Stomach smooth muscle (tissue), 2 donors: ENCODE data around the gene IL24.

Experiments used
- H3K27ac ChIP-seq: one replicate; pipeline ENCODE4 v1.7.0; 2013; ENCODE audit warnings: mild to moderate bottlenecking, low read length, inconsistent platforms
- H3K27me3 ChIP-seq, 2 donors: one replicate each; pipeline ENCODE4 v1.7.0; 2013; ENCODE audit warnings: low read length in 2 of 2; ENCODE audit not compliant: insufficient read depth in 2 of 2, control insufficient read depth in 1 of 2
- H3K36me3 ChIP-seq, 2 donors: one replicate each; pipeline ENCODE4 v1.7.0; 2013; ENCODE audit warnings: low read length in 2 of 2; ENCODE audit not compliant: control insufficient read depth in 2 of 2, insufficient read depth in 2 of 2
- H3K4me1 ChIP-seq: one replicate; pipeline ENCODE4 v1.7.0; 2013; ENCODE audit warnings: low read length; ENCODE audit not compliant: control insufficient read depth, insufficient read depth
- H3K4me3 ChIP-seq, 2 donors: one replicate each; pipeline ENCODE4 v1.7.0; 2013; ENCODE audit warnings: low read length in 2 of 2
- H3K9ac ChIP-seq, 2 donors: one replicate each; pipeline ENCODE4 v1.7.0; 2013; ENCODE audit warnings: low read length in 2 of 2, mild to moderate bottlenecking in 1 of 2
- H3K9me3 ChIP-seq, 2 donors: one replicate each; pipeline ENCODE4 v1.7.0; 2013; ENCODE audit warnings: low read length in 2 of 2; ENCODE audit not compliant: control insufficient read depth in 2 of 2
- donor health status: healthy.
- donor health status: Pancreatic carcinoma.

The IL24 gene

DNA sequence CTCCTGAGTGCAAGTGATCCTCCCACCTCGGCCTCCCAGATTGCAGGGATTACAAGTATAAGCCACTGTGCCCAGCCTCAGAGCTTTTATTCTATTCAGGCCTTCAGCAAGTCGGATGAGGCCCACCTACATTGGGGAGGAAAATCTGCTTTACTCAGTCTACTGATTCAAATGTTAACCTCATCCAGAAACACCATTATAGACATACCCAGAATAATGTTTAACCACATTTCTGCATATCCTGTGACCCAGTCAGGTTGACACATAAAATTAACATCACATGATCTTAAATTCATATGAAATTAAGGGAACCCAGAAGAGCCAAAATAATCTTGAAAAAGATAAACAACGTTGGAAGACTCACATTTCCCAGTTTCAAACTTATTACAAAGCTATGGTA is 16.9 kb upstream of the IL24 start:
- no peak overlapping the region for H3K27ac ChIP-seq
- H3K27me3 ChIP-seq: no peaks in the 10 kb centered on the region
- no peak overlapping the region for H3K4me3 ChIP-seq
- no peak overlapping the region for H3K9ac ChIP-seq
- peaks cover 5 to 12% of the 10 kb centered on the region in 2 donors for H3K9me3 ChIP-seq
- no peaks in the 10 kb centered on the region for H3K36me3 ChIP-seq
- H3K4me1 ChIP-seq: no peaks in the 10 kb centered on the region

DNA sequence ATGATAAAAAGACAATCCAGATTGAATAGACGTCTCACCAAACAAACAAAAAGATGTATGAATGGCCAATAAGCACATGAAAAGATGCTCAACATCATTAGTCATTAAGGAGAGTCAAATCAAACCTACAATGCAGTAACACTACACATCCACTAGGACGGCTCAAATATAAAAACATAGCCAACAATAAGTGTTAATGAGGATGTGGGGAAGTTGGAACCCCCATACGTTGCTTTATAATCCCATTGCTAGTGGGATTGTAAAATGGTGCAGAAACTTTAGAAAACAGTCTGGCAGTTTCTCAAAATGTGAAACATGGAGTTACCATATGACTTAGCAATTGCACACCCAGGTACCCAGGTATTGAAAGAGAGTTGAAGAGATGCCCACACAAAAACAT is 14.7 kb upstream of the IL24 start:
- no peak overlapping the region for H3K4me3 ChIP-seq
- H3K9ac ChIP-seq: no peak overlapping the region
- peaks cover 5 to 12% of the 10 kb centered on the region in 2 donors for H3K9me3 ChIP-seq
- no peaks in the 10 kb centered on the region for H3K27me3 ChIP-seq
- no peaks in the 10 kb centered on the region for H3K4me1 ChIP-seq
- H3K27ac ChIP-seq: no peak overlapping the region
- H3K36me3 ChIP-seq: no peaks in the 10 kb centered on the region

DNA sequence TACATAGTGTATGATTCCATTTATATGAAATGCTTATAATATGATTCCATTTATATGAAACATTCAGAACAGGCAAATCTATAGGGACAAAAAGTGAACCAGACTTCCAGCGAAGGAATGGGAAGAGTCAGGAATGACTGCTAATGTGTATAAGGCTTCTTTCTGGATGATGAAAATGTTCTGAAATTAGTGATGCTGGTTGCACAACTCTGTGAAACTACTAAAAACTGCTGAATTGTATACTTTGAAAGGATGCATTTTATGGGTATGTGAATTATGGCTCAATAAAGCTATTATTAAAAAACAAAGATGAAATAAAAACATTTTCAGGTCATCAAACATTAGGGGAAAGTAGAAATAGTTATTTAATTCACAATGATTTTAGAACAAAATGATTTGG is 14.1 kb upstream of the IL24 start:
- no peak overlapping the region for H3K9ac ChIP-seq
- H3K36me3 ChIP-seq: no peaks in the 10 kb centered on the region
- peaks cover 5 to 7% of the 10 kb centered on the region in 2 donors for H3K9me3 ChIP-seq
- no peaks in the 10 kb centered on the region for H3K4me1 ChIP-seq
- no peak overlapping the region for H3K4me3 ChIP-seq
- no peaks in the 10 kb centered on the region for H3K27me3 ChIP-seq
- H3K27ac ChIP-seq: no peak overlapping the region

DNA sequence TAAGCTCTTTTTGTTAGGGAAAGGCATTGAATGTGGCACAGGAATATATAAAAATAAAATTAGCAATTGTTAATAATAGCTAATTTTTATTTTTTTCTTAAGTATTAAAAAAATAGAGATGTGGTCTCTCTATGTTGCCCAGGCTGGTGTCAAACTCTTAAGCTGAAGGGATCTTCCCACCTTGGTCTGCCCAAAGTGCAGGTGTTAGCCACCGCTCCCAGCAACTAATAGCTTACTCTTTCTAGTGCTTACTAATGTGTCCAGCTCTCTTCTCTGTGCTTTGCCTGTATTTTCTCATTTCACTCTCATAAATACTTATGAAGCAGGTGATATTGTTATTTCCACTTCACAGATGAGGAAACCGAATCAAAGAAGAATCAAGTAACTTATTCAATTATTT is 13.4 kb upstream of the IL24 start:
- Histone ChIP-seq H3K9ac (no peak overlapping the region), H3K36me3 (no peaks in the 10 kb centered on the region), H3K9me3 (peaks cover 2% of the 10 kb centered on the region in 2 donors), H3K4me1 (no peaks in the 10 kb centered on the region), H3K27me3 (no peaks in the 10 kb centered on the region), H3K27ac (no peak overlapping the region), H3K4me3 (no peak overlapping the region)

DNA sequence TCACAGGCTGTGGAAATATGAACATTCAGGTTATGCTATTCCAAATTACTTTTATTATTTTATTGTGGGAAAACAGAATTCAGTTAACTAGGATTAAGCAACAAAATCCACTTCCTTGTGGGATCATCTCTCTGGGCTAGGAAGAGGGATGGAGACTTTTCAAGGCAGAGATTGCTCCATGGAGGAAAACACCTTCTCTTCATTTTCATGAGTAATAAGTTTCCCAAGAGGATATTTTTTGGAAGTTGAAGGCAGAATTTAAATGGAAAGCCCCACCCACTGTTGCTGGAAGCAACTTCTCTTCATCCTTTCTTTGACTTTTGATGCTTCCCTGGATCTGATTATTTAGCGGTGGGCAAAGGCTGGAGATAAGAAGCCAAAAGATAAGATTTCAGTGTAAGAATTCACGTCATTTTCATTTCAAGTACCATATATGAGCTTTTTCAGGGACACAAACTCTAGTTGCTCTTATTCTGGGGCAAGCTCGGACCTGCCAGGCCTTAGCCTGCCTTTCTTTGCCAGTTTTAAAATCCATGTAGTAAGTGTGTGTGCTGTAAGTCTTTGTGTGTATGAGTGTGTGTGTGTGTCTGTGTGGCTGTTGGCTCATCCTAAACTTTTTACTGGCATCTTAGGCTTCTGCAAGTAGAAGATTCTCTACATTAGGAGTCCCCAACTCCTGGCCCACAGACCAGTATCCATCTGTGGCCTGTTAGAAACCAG is 11.7 kb upstream of the IL24 start:
- Histone ChIP-seq H3K9me3 (peaks cover 0 to 2% of the 10 kb centered on the region in 2 donors), H3K4me1 (no peaks in the 10 kb centered on the region), H3K4me3 (no peak overlapping the region), H3K27me3 (no peaks in the 10 kb centered on the region), H3K36me3 (no peaks in the 10 kb centered on the region), H3K9ac (no peak overlapping the region), H3K27ac (no peak overlapping the region)

DNA sequence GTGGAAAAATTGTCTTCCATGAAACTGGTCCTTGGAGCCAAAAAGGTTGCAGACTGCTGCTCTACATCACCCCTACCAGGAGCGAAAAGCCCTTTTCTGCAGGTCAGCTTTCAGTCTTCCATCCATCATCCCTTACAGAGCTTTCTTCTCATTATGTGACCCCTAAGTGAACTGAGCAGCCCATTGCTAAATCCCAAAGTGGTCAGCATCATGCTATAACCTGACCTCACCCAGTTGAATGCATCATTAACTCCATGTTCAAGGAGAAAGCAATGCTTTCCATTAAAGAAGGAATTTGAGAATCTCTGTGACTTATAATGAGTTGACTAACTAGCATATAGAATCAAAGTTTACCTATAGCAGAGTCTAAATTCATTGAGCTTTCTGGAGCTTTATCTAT is 10.4 kb upstream of the IL24 start:
- Histone ChIP-seq H3K9me3 (peaks cover 0 to under 1% of the 10 kb centered on the region in 2 donors), H3K36me3 (no peaks in the 10 kb centered on the region), H3K27me3 (peaks cover 5 to 6% of the 10 kb centered on the region in 2 donors), H3K4me3 (no peak overlapping the region), H3K27ac (no peak overlapping the region), H3K9ac (no peak overlapping the region), H3K4me1 (no peaks in the 10 kb centered on the region)

DNA sequence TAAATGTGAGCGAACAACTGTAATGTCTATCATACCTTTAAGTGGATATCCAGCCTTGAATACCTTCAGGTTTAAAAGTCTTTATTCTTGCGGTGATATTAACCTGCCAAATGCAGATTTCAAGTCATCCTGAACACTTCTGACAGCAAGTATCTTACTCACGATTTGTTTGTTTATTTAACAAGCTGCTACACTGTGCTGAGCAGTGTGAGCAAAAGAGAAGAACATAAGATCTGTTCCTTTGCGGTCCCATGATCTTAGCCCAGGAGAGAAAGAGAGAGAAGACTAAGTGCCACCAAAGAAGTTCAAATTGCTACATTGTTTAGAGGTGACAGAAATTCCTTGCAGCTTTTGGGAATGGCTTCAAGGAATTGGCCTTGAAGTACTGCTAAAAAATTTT is 9.5 kb upstream of the IL24 start:
- Histone ChIP-seq H3K27ac (no peak overlapping the region), H3K9ac (no peak overlapping the region), H3K27me3 (peaks cover 7 to 8% of the 10 kb centered on the region in 2 donors), H3K4me3 (no peak overlapping the region), H3K36me3 (no peaks in the 10 kb centered on the region), H3K4me1 (no peaks in the 10 kb centered on the region), H3K9me3 (no peaks in the 10 kb centered on the region)

DNA sequence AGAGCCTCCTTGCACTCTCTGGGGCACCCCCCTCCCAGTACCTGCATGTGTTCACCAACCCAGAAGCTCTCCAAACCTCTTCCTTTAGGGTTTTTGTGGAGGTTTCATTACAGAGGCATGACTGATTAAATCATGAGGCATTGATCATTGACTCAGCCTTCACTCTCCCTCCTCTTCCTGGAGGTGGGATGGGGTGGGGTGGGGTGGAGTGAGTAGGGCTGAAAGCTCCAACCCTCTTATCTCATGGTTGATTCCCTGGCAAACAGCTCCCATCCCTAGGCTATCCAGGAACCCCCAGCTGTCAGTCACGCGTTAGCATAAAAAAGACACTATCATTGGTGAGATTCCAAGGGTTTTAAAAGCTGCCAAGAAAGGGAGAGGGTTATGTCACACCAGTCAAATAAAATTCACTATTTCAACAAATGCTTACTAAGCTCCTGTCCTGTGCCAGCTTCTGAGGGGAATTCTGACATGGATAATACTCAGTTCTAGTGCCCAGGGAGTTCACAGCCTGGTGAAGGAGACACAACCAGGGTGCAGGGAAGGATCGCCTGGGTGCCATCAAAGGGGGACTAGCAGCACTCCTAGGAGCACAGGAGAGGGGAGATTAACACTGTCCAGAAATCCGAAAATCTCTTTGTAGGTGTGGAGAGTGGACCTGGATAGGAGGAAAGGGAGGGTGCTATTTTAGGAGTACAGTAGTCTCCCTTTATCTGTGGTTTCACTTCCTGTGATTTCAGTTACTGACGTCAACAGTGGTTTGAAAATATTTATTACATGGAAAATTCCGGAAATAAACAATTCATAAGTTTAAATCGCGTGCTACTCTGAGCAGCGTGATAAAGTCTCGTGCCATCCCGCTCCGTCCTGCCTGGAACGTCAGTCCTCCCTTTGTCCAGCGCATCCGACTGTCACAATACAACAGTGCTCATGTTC is 6.8 kb upstream of the IL24 start:
- no peaks in the 10 kb centered on the region for H3K9me3 ChIP-seq
- H3K36me3 ChIP-seq: no peaks in the 10 kb centered on the region
- no peak overlapping the region for H3K4me3 ChIP-seq
- H3K4me1 ChIP-seq: no peaks in the 10 kb centered on the region
- peaks cover 7 to 10% of the 10 kb centered on the region in 2 donors for H3K27me3 ChIP-seq
- H3K9ac ChIP-seq: no peak overlapping the region
- H3K27ac ChIP-seq: no peak overlapping the region

DNA sequence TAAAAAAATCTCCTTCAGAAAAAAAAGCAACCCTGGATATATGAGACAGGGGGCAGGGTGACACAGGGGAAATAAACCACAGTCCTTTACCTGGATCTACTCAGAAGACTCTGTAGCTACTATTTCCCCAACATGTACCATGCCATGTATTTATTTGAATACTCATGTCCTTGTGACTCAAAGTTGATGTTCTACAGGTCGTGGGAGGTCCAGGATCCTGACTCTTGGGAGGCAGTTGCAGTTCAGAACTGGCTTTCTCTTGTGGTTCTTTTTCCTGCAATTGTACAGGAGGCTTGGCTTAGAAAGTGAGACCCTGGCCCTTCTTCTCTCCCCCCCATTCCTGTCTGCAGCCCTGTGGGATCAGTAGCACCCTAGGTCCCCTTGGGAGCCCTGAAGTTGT is 5.8 kb upstream of the IL24 start:
- peaks cover 4% of the 10 kb centered on the region for H3K4me1 ChIP-seq
- H3K36me3 ChIP-seq: no peaks in the 10 kb centered on the region

DNA sequence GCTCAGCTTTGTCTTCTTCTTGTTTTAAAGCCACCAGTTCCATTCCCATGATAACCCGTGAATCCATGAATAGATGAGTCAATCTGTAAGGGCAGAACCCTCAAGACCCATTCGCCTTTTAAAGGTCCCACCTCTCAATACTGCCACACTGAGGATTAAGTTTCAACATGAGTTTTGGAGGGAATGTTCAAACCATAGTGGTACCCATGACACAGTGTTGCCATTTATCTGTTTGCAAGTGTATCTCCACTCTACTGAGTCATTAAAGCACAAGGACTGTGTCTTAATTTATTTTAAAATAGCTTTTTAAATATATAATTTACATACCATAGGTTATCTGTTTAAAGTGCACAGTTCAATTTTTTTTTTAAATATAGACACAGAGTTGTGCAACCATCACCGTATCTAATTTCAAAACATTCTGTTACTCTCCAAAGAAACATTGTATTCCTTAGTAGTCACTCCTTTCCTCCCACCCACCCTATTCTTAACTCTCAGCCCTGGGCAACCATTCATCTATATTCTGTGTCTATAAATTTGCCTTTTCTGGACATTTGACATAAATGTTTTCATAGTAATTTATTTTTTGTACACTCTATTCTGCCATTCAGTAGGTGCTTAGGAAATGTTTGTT is 4.8 kb upstream of the IL24 start:
- H3K9me3 ChIP-seq: no peaks in the 10 kb centered on the region
- no peaks in the 10 kb centered on the region for H3K36me3 ChIP-seq
- peaks cover 4% of the 10 kb centered on the region for H3K4me1 ChIP-seq
- H3K4me3 ChIP-seq: no peak overlapping the region
- H3K9ac ChIP-seq: no peak overlapping the region
- H3K27me3 ChIP-seq: peaks cover 7 to 13% of the 10 kb centered on the region in 2 donors
- no peak overlapping the region for H3K27ac ChIP-seq

More for the DNA sequence above, 5.8 kb upstream of the IL24 start:
- Histone ChIP-seq H3K27me3 (peaks cover 7 to 11% of the 10 kb centered on the region in 2 donors), H3K9ac (no peak overlapping the region), H3K27ac (no peak overlapping the region), H3K9me3 (no peaks in the 10 kb centered on the region), H3K4me3 (no peak overlapping the region)
